ENCODE results near the gene ATP5PD. TPM values are rescaled to one million over a fixed set of nuclear protein-coding genes. Genes with fewer than 3 reads are reported as not detected.

The ATP5PD gene
- total RNA-seq, 1 experiment from 2014 or later = 344 TPM

GRCh38 chr17:75009139-75009724 lies 37.5 kb downstream of the ATP5PD start:
- DNase-seq = no peak
- no peak overlapping the region for H2BK12ac ChIP-seq (ENCODE audit: insufficient read length, low read depth, low read length)
- H4K20me1 ChIP-seq (ENCODE audit: control insufficient read depth, insufficient read depth, insufficient read length) = no peaks in the 10 kb centered on the region
- H3K18ac ChIP-seq (ENCODE audit: insufficient read length, low read depth, low read length) = no peak overlapping the region
- H3K4ac ChIP-seq (ENCODE audit: low read depth, low read length) = no peak overlapping the region
- no peaks in the 10 kb centered on the region for H3K9me3 ChIP-seq (ENCODE audit: control insufficient read depth, low read depth, low read length)
- no peaks in the 10 kb centered on the region for H3K79me1 ChIP-seq (ENCODE audit: insufficient read depth, low read depth, low read length, poor library complexity, severe bottlenecking)
- H3K79me2 ChIP-seq (ENCODE audit: insufficient read depth, low read length) = no peaks in the 10 kb centered on the region
- no peak overlapping the region for H3K56ac ChIP-seq (ENCODE audit: insufficient read length, low read depth, low read length)
- no peak overlapping the region for H2BK5ac ChIP-seq (ENCODE audit: insufficient read length, low read length)
- no peaks in the 10 kb centered on the region for H3K27me3 ChIP-seq (ENCODE audit: insufficient read depth, low read length)
- no peak overlapping the region for H3K9ac ChIP-seq (ENCODE audit: extremely low read depth, insufficient read length, low read length)
- H3K4me1 ChIP-seq (ENCODE audit: insufficient read depth, low read length) = no peaks in the 10 kb centered on the region; the same call in 1 of the 2 replicates
- no peak overlapping the region for H4K5ac ChIP-seq (ENCODE audit: insufficient read length, low read depth, low read length)
- no peak overlapping the region for H2BK120ac ChIP-seq (ENCODE audit: low read depth, low read length, poor library complexity, severe bottlenecking)
- Mint-ChIP-seq H3K4me1 (peaks cover 23 to 25% of the 10 kb centered on the region in 2 experiments), H3K36me3 (ENCODE audit: insufficient read depth in 1 of 3, low read depth in 3 of 3) (peaks cover 2 to 17% (median 11%) of the 10 kb centered on the region in 3 experiments; a peak in 5 of 7 replicates), H3K27ac (peak overlapping the region in 2 of 3 experiments; percentile 70 to 82; a peak in 2 of 7 replicates), H3K4me3 (no peak overlapping the region), H3K27me3 (ENCODE audit: low read depth) (peaks cover 2% of the 10 kb centered on the region), H3K9me3 (no peaks in the 10 kb centered on the region)
- no peak overlapping the region for H2AK5ac ChIP-seq (ENCODE audit: insufficient read length, low read length)
- H2BK20ac ChIP-seq (ENCODE audit: low read depth, low read length, poor library complexity, severe bottlenecking) = no peak overlapping the region
- H3K23me2 ChIP-seq (ENCODE audit: insufficient read length, low read depth, low read length, poor library complexity, severe bottlenecking) = peaks cover 10% of the 10 kb centered on the region
- H3K14ac ChIP-seq (ENCODE audit: insufficient read depth, low read length) = no peak overlapping the region
- H3T11ph ChIP-seq (ENCODE audit: low read length) = no peak overlapping the region
- no CpG with 5 or more reads among the region's 2 CpGs for WGBS (ENCODE audit: extremely low coverage, insufficient read length, low lambda C conversion rate)
- H3K27ac ChIP-seq (ENCODE audit: insufficient read length, low read depth, low read length) = no peak overlapping the region
- no peak overlapping the region for H3K23ac ChIP-seq (ENCODE audit: insufficient read length, low read depth, low read length)
- H4K91ac ChIP-seq (ENCODE audit: insufficient read length, low read depth, low read length) = no peak overlapping the region
- no peak overlapping the region for H3K4me2 ChIP-seq (ENCODE audit: insufficient read depth, insufficient read length, low read length)
- no peak for TF ChIP-seq CTCF (conservative IDR thresholded peaks at IDR 0.05)
- no peak overlapping the region for H2BK15ac ChIP-seq (ENCODE audit: low read depth, low read length)
- H2AFZ ChIP-seq (ENCODE audit: low read length) = no peak overlapping the region
- no peak overlapping the region for H4K8ac ChIP-seq (replicated peaks; ENCODE audit: insufficient read length, low read depth, low read length)
